Astrocyte of the cerebellum (primary cell): Measurements from ENCODE around the gene ROBO3.

Source experiments
- DNase-seq: peaks from one replicate; pipeline ENCODE4 v3.0.0-alpha.2; 2011; ENCODE audit warnings: low read depth
- H3K4me3 ChIP-seq: 2 replicates; pipeline ENCODE4 v1.5.1; 2011; ENCODE audit warnings: mild to moderate bottlenecking, low read depth, low read length, moderate library complexity
- in situ Hi-C: cut with HindIII; loops from 2 replicates; pipeline ENCODE4 v1.10.0; 2017; ENCODE audit warnings: low sequenced_read_pairs
- TF ChIP-seq, protein P1 (sequence below): IDR thresholded peaks from 2 replicates; pipeline ENCODE4 v1.5.1; 2012; ENCODE audit warnings: low read length, low read depth, moderate library complexity, mild to moderate bottlenecking; ENCODE audit errors: missing control alignments

The ROBO3 gene

DNA sequence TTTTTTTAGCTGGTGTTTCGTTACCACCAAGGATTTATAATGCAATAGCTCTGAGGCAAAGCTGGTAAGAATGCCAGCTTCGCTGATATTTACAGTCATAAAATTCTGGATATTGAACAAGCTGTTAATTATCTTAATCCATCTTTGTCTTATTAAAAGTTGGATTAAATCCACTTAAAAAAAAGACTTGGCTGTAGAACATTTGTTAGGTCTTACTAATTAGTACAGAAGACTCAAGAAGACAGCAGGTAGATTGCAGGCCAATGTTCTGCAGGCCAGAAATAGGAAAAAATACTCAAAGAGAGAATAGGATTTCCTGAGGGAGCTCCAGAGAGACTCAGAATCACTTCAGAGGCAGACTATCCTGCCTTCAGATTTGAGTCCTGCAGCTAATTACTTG, 24.9 kb downstream of the ROBO3 start:
- in situ Hi-C loops, result no loop called here
- no peak overlapping the region for H3K4me3 ChIP-seq

DNA sequence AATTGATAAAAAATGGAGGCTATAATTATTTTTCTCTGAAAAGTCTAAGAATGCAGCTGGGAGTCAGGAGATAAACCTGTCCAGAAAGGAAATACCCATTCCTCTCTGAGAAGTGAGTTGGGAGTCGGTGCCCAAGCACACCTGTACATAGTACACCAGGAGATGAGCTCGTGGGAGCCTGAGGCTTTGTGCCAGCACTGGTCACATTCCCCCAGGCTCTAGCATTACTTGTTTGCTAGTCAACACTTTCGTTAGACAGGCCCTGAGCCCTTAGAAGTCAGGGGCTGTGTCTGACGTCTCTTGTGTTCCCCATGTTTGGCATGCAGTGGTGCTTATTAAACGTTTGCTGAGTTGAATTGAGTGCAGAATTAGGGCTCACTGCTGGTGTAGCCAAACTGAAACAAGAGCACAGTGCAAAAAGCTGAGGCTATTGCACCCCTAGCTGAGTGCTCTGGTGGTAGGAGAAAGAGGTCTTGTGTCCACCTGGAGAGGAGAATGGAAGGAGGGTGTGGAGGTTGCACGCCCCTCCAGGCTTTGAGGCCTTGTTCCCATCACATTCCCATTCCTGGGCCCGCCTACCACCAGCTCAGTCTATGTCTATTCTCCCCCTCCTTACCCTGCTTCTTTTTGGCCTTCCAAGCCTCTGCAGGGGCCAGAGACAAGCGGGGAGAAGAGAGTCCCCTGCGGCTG, 25.6 kb downstream of the ROBO3 start:
- in situ Hi-C loops, result no loop called here
- DNase-seq, result no peak
- no peak overlapping the region for H3K4me3 ChIP-seq
- TF ChIP-seq, protein P1, sequence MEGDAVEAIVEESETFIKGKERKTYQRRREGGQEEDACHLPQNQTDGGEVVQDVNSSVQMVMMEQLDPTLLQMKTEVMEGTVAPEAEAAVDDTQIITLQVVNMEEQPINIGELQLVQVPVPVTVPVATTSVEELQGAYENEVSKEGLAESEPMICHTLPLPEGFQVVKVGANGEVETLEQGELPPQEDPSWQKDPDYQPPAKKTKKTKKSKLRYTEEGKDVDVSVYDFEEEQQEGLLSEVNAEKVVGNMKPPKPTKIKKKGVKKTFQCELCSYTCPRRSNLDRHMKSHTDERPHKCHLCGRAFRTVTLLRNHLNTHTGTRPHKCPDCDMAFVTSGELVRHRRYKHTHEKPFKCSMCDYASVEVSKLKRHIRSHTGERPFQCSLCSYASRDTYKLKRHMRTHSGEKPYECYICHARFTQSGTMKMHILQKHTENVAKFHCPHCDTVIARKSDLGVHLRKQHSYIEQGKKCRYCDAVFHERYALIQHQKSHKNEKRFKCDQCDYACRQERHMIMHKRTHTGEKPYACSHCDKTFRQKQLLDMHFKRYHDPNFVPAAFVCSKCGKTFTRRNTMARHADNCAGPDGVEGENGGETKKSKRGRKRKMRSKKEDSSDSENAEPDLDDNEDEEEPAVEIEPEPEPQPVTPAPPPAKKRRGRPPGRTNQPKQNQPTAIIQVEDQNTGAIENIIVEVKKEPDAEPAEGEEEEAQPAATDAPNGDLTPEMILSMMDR, result no peak

More for the DNA sequence above, 24.9 kb downstream of the ROBO3 start:
- TF ChIP-seq, protein P1, result no peak
- no peak for DNase-seq

DNA sequence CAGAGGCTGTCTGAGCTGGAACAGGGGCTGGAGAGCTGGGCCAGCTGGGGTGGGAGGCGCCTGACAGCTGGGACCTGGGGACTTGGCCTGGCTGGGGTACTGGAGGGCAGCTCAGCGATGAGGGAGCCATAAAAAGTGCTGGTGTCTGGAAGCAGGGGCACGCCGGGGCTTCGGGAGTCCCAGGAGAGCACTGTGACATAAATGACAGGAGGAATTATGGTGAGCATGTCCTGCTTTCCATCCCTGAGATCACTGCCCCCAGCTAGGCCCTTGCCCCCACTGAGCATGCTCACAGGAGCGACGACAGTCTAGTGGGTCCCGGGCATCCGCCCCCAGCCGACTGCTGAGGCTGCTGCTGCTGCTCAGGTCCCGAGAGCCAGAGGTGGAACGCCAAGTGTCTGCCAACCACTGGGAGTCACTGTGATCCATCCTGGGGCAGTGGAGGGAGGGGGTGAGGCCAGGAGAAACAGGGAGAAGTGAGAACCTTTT, 26.2 kb downstream of the ROBO3 start:
- DNase-seq, result no peak
- no peak overlapping the region for H3K4me3 ChIP-seq
- TF ChIP-seq, protein P1, result no peak
- in situ Hi-C loops, result no loop called here

DNA sequence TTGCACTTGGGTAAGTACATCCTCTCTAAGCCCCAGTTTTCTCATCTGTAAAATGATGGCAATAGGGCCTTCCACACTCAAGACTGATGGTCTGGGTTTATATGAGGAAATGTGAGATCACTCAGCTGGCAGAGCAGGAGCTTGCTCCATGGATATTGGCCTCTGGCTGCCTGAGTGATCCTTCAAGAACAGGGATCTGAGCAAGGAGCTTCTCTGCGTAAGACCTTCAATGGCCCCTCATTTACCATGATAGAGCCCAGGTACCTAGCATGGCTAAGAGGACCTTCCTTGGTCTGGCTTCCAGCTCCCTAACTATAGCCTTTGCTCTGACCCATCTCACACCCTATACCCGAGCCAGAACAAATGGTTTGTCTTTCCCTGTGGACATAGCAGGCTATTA, 26.9 kb downstream of the ROBO3 start:
- in situ Hi-C loops, result no loop called here
- TF ChIP-seq, protein P1, result no peak
- H3K4me3 ChIP-seq, result no peak overlapping the region
- no peak for DNase-seq

DNA sequence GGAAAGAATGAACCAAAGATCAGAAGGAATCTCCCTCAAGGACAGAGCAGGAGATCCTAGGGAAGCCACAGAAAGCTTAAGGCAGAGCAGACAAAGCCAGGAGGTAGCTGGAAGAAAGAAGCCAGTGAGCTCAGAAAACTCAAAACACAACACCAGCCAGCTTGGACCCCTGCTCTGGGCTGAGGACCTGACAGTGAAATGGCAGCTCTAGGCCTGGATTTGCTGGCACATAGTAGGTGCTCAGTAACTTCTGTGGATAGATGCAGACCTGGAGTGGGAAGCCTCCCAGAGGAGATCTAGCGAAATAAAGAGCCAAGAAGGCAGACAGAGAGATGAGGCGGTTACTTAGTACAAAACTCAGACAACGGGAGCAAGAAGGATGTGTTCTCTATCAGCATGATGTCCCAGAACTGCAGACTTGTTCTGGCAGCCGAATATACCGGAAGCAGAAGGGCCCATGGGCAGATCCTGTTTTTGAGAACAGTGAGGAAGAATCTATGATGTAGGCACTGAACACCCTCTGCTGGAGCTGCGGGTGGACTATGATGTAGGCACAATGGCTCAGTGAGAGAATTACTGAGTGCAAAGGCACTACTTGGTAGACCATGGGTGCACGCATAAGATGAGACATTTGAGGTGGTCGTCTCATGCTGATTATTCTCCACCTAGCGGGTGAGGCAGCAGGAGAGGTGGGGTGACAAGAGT, 27.7 kb downstream of the ROBO3 start:
- TF ChIP-seq, protein P1, result no peak
- DNase-seq, result no peak
- in situ Hi-C loops, result no loop called here
- no peak overlapping the region for H3K4me3 ChIP-seq

DNA sequence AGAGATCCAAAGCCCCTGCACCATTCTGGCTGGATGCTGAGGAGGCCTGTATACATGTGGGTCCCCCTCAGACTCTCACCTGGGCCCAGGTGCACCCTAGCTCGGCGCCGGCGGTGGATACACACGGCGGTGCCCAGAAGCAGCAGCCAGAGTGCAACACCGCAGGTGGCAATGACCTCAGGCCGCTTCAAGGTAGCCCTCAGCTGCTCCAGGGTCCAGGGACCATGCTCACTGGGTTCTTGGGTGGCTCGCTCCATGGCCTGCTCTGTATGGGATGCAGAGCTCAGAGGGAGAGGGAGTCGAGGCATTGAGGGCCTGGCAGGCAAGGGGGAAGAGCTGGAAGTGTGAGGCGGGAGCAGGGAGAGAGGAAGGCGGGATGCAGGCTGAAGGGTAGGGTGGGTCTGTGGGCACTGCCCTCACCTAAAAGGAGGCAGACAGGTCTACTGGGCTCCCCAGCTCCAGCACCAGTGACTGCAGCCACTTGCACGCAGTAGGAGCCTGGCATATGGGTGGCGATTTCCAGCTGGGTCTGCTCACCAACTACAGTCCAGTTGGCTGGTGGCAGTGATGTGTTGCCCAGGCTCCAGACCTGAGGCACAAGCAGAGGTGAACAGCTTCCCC, 28.7 kb downstream of the ROBO3 start:
- TF ChIP-seq, protein P1, result no peak
- in situ Hi-C loops, result no loop called here
- H3K4me3 ChIP-seq, result no peak overlapping the region
- no peak for DNase-seq
